SK-N-MC (cell line): Measurements from ENCODE around the gene FAF2.

Experiments
- EZH2 ChIP-seq: fragments of 200-600 bp; sonication (generic); IDR thresholded peaks from one replicate; pipeline ENCODE4 v1.6.1; 2017; ENCODE audit warnings: antibody characterized with exemption
- FOXP2 ChIP-seq: optimal IDR thresholded peaks from 2 replicates; pipeline ENCODE3; 2011; ENCODE audit warnings: mild to moderate bottlenecking, moderate library complexity; ENCODE audit not compliant: insufficient read depth; ENCODE audit errors: extremely low read length, control extremely low read depth
- POLR2AphosphoS5 ChIP-seq: IDR thresholded peaks from 2 replicates; pipeline ENCODE4 v1.6.1; 2012; ENCODE audit warnings: mild to moderate bottlenecking, low read depth, low read length, borderline replicate concordance

DNA sequence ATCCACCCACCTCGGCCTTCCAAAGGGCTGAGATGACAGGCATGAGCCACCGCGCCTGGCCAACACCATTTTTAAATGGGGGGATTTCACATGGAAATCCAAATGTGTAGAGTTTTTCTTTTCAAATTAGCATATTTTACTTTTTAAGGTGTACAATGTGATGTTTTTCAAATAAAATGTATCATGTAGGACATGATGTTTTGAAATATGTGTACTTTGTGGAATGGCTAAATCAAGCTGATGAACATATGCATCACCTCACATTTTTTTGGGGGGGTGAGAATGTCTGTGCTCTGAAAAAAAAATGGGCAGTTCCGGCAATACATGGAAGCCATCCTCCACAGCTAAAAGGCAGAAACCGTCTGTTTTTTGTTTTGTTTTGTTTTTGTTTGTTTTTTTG lies 3.4 kb upstream of the FAF2 start:
- no peak for TF ChIP-seq EZH2
- TF ChIP-seq POLR2AphosphoS5 = no peak
- TF ChIP-seq FOXP2 = no peak
